Measurements from ENCODE around the gene STOML1. TPM values are rescaled to one million over a fixed set of nuclear protein-coding genes. Genes with fewer than 3 reads are reported as not detected.

STOML1 gene
- total RNA-seq, 1 experiment from 2014 or later = 21.1 TPM

DNA sequence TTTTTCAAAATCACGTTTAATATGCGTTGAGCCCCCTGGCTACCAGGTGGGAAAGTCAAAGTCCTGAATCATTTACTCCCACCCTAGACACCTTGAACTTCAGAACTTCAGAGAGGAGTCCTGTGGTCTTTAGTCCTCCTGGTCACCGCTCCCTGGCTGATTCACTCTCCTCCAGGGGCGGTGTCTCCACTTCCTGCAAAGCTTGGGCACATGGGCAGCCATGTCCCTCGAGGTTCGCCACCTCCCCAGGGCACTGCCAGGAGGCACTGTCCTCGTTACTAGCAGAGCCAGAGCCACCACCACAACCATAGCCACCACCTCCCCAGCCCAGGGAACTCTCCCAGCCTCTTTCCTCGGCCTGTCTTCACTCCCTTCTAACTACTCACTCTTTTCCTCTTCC is 34.8 kb downstream of the STOML1 start:
- H3K4me3 ChIP-seq = no peak overlapping the region
- H3K27ac ChIP-seq = peak overlapping the region; percentile 45
- H3K27me3 ChIP-seq (replicated peaks) = no peaks in the 10 kb centered on the region
- no peaks in the 10 kb centered on the region for H3K9me3 ChIP-seq (replicated peaks)
- no peaks in the 10 kb centered on the region for H3K36me3 ChIP-seq
- peaks cover 49% of the 10 kb centered on the region for H3K4me1 ChIP-seq (replicated peaks)
- no peak for DNase-seq (ENCODE audit: low read depth in 1 of 2, low spot score in 2 of 2)

DNA sequence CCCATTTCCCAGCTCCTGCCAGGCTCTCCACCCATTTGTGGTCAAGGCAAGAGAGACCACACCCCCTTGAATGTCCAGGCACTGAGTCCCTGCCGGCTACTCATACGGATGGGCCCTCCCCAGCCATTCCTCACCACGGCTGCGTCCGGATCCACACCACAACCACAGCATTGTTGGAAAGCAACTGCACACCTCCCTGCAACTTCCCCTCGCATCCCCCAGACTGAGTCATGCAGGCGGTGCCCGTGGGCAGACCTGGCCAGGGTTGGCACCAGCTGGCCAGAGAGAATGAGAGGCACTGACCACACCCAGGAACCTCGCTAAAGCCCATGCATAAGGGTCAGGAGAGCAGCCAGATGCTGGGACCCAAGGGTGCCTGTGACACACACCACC is 35.4 kb downstream of the STOML1 start:
- H3K36me3 ChIP-seq = no peaks in the 10 kb centered on the region
- no peaks in the 10 kb centered on the region for H3K9me3 ChIP-seq (replicated peaks)
- H3K4me3 ChIP-seq = no peak overlapping the region
- H3K4me1 ChIP-seq (replicated peaks) = peaks cover 50% of the 10 kb centered on the region
- DNase-seq (ENCODE audit: low read depth in 1 of 2, low spot score in 2 of 2) = peak; percentile 73 to 92
- H3K27ac ChIP-seq = peak overlapping the region; percentile 55
- no peaks in the 10 kb centered on the region for H3K27me3 ChIP-seq (replicated peaks)

DNA sequence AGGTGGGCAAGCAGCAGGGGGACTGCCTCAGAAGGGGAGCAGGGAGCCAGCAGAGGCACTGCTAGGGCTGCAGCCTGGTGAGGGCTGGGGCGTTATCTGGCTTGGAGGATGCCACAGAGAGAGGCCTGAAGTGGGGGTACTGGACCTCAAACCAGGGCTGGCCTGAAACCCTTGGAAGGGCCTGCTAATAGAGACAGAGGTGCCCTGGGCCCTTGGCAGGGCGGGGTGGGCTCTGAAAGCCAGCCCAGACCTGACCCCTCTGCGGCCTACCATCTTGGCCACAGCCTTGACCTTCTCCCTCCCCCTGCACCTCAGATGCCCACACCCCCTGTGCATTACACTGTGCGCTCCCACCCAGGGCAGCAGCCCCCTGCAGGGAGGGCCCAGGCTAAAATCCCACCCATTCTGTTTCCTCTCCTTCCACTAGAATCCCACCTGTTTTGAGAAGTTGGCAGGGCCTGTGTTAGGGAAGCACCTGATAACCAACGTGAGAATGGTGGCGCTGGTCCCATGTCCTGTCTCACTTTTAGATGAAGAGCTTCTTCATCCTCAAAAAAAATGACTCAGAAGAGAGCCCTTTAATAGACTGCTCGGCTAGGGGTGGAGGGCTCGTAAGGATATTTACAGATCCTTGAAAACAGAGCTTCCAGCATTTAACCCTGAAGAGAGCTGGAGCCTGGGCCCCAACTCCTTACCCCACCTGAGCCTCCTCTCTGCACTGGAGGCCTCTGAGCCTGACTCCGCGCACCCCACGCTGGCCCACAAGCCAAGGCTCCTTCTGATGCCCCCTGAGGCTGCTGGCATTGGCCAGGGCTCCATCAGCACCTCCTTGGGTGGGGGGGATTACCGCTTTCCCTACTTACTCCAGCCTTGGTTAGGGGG is 36.0 kb downstream of the STOML1 start:
- Histone ChIP-seq H3K27me3 (replicated peaks) (no peaks in the 10 kb centered on the region), H3K9me3 (replicated peaks) (no peaks in the 10 kb centered on the region), H3K27ac (peak overlapping the region; percentile 55), H3K4me1 (replicated peaks) (peaks cover 55% of the 10 kb centered on the region), H3K4me3 (no peak overlapping the region), H3K36me3 (no peaks in the 10 kb centered on the region)
- DNase-seq (ENCODE audit: low read depth in 1 of 2, low spot score in 2 of 2) = no peak

DNA sequence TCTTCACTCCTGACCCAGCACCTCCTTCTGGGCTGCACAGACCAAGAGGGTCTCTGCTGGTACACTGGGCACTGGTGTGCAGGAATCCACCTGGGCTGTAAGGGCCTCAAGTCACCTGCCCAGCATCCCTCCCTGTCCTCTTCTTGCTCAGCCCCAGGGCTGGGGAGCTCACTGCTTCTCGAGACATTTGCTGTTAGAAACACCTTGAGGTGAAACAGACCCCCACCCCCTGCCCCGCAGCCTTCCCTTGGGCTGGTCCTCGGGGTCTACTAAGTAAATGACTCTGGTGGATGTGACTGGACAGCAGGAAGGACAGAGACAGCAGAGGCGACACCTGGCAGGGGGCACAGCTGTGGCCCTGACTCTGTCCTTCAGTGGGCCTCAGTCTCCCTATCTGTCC is 36.8 kb downstream of the STOML1 start:
- H3K9me3 ChIP-seq (replicated peaks) = no peaks in the 10 kb centered on the region
- H3K4me1 ChIP-seq (replicated peaks) = peaks cover 57% of the 10 kb centered on the region
- H3K27ac ChIP-seq = no peak overlapping the region
- no peaks in the 10 kb centered on the region for H3K27me3 ChIP-seq (replicated peaks)
- H3K4me3 ChIP-seq = no peak overlapping the region
- no peak for DNase-seq (ENCODE audit: low read depth in 1 of 2, low spot score in 2 of 2)
- H3K36me3 ChIP-seq = no peaks in the 10 kb centered on the region; the same call in 1 of the 2 replicates

DNA sequence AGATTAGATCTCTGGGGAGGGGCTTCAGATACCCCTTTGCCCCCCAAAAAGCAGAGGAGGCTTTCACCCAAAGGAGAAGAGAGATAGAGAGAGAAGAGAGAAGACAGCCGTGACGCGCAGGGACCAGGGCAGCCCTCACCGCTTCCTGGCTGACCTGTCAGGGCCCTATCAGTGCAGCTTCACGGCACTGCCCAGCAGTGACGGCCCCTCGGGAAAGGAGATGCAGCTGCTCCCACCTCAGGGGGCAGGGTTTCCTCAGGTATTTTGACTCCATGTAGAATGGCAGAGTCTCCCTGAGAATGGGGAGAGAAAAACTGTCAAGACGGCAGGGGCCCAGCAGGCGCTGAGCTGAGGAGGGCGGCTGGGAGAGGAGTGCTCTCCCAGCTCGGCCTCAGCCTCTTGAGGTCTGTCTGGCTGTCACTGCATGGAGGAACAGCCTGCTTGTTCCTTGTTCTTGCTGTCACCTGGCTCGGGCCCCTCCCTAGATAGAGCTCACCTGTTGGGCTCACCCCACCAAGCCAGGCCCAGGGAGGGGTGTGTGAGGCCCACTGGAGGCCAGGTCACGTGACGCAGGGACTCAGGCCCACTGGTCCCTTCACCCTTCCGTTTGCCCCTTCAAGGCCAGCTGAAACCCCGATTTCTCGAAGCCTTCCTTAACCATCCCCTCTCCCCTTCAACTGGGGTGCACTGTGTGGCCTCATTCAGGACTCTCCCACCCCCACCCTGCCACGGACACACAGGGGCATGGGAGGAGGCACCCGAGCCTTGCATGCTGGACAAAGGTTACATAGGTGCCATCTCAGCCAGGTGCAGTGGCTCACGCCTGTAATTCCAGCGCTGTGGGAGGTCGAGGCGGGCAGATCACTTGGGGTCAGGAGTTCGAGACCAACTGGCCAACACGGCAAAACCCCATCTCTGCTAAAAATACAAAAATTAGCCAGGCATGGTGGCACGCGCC is 37.6 kb downstream of the STOML1 start:
- H3K4me3 ChIP-seq = no peak overlapping the region
- DNase-seq (ENCODE audit: low read depth in 1 of 2, low spot score in 2 of 2) = no peak
- no peaks in the 10 kb centered on the region for H3K9me3 ChIP-seq (replicated peaks)
- H3K4me1 ChIP-seq (replicated peaks) = peaks cover 49% of the 10 kb centered on the region
- H3K36me3 ChIP-seq = no peaks in the 10 kb centered on the region; the same call in 1 of the 2 replicates
- H3K27ac ChIP-seq = no peak overlapping the region
- no peaks in the 10 kb centered on the region for H3K27me3 ChIP-seq (replicated peaks)

DNA sequence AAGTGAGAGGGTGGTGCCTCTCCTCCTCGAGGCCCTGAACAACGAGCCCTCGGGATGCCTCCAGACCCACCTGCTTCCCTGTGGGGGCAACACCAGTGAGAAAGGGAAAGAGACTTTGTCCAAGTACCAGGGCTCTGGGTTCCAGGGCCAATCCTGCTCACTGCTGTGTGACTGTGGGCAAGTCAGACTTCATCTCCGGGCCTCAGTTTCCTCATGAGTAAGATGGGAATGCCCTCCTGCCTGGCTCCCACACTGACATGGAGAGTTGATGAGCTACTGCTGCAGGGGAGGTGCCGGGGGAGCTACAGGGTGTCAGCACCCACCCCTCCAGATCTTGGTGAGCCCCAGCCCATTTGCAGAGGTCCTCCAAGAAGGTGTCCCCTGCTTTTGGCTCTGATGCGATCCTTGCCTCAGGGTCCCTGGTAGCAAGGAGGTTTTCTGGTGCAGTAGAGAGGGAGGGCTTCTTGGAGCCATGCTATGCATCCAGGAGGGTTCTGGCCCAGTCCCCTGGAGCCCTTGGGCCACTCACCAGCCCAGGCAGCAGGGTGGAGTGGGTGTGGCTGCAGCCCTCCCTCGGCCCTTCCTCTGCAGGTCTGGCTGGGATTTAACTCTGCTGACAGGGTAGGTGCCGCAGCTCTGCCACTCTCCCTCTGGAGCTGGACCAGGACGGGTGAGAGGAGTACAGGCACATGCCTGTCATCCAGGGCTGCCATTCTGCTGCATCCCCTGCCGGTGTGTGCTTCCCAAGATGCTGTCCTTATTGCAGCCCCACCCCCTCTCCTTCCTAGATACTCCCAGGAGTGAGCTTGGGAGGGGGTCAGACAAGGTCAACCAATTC is 39.0 kb downstream of the STOML1 start:
- no peak for DNase-seq (ENCODE audit: low read depth in 1 of 2, low spot score in 2 of 2)
- Histone ChIP-seq H3K27ac (no peak overlapping the region), H3K4me1 (replicated peaks) (peaks cover 35% of the 10 kb centered on the region), H3K4me3 (no peak overlapping the region), H3K27me3 (replicated peaks) (no peaks in the 10 kb centered on the region), H3K36me3 (no peaks in the 10 kb centered on the region; the same call in 1 of the 2 replicates), H3K9me3 (replicated peaks) (no peaks in the 10 kb centered on the region)

DNA sequence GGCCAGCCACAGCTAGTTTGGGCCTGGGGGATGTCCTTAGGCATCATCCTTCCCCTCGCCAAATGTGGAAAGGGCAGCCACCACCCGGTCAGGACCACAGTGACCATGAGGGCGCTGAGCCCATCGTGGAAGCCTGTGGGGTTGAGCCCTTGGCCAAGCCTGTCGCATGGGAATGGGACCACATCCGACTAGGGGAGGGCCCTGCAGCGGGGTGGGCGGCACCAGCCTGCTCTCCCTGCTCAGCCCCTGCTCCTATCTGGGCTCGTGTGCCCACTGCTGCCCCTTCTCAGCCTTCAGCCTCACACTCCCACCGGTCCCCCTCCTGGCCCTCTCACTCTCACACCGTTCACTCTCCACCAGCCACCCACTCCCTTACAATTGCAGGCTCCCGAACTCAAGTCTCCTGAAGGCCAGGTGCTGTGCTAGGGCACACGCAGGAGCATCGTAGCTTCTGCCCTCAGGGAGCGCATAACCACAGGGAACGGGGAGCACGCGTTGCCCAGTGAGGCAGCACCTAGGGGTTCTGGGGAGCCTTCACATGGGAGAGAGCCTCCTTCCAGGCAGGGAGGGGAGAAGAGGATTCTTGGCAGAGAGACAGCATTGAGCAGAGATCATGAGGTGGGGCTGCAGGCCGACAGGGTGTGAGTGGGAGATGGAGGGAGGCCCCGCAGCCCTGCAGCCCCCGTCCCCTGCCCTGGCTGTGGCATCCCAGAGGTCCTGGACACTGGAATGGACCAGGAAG is 39.8 kb downstream of the STOML1 start:
- no peaks in the 10 kb centered on the region for H3K27me3 ChIP-seq (replicated peaks)
- no peak overlapping the region; the same call in 1 of the 2 replicates for H3K27ac ChIP-seq
- H3K4me3 ChIP-seq = no peak overlapping the region
- no peaks in the 10 kb centered on the region; the same call in 1 of the 2 replicates for H3K36me3 ChIP-seq
- H3K4me1 ChIP-seq (replicated peaks) = peaks cover 27% of the 10 kb centered on the region
- no peak for DNase-seq (ENCODE audit: low read depth in 1 of 2, low spot score in 2 of 2)
- H3K9me3 ChIP-seq (replicated peaks) = no peaks in the 10 kb centered on the region

DNA sequence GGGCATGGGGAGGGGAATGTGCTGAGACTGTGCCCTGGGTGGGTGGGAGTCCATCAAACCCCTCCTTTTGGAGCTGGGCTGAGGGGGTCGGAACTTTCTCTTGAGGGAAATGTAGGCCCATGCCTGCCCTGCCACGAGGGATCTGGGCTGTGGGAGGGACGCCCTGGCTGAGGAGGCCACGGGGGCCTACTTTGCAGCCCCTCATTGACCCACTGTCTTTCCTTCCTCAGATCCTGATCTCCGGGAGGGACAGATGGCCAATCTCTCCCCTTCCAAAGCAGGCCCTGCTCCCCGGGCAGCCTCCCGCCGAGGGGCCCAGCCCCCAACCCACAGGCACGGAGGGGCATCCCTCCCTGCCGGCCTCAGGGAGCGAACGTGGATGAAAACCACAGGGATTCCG is 40.5 kb downstream of the STOML1 start:
- peaks cover 20% of the 10 kb centered on the region for H3K4me1 ChIP-seq (replicated peaks)
- H3K27me3 ChIP-seq (replicated peaks) = no peaks in the 10 kb centered on the region
- H3K36me3 ChIP-seq = no peaks in the 10 kb centered on the region; the same call in 1 of the 2 replicates
- H3K27ac ChIP-seq = peak overlapping the region; percentile 56
- no peak for DNase-seq (ENCODE audit: low read depth in 1 of 2, low spot score in 2 of 2)
- no peaks in the 10 kb centered on the region for H3K9me3 ChIP-seq (replicated peaks)
- no peak overlapping the region for H3K4me3 ChIP-seq

DNA sequence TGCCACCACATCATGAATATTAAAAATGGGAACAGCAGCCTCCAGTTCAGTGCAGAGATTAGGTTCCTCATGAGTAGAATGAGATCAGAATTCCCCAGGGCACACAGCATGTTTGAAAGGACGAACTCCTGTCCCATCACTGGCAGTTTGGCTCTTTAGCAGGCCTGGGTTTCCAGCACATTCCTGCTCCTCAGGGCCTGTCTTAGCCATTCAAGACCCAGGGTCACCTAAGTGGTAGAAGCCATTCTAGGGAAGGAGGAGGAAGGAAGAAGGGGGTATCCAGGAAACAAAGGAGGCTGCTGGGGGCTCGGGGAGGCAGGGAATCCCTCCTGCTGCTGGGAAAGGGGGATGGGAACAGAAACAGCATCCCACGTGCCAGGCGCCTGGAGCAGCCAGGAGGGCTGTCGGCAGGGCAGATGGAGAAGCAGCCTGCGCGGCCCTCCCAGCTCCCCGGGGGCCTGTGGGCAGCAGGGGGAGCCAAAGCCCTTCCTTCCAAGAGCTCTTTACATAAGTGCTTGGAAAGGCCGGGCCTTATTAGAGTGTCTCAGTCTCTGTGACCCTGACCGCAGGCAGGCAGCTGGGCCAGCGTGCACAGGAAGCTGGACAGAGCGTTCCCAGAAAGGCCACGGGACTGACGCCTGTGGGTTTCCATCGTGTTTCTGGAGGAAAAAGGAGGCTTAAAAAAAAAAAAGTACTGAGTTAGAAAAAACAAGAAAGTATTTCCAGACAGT is 41.1 kb downstream of the STOML1 start:
- Histone ChIP-seq H3K4me3 (no peak overlapping the region), H3K9me3 (replicated peaks) (no peaks in the 10 kb centered on the region), H3K4me1 (replicated peaks) (peaks cover 14% of the 10 kb centered on the region), H3K36me3 (no peaks in the 10 kb centered on the region; the same call in 1 of the 2 replicates), H3K27ac (peak overlapping the region; percentile 56), H3K27me3 (replicated peaks) (no peaks in the 10 kb centered on the region)
- DNase-seq (ENCODE audit: low read depth in 1 of 2, low spot score in 2 of 2) = peak; percentile 86 to 93

DNA sequence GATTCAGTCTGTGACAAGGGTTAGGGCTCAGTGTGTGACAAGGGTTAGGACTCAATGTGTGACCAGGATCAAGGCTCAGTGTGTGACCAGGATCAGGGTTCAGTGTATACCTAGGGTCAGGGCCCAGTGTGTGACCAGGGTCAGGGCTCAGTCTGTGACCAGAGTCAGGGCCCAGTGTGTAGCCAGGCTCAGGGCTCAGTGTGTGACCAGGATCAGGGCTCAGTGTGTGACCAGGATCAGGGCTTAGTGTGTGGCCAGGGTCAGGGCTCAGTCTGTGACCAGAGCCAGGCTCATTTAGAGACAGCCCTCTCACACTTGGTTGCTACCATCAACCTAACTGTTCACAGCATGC is 41.6 kb downstream of the STOML1 start:
- no peaks in the 10 kb centered on the region for H3K27me3 ChIP-seq (replicated peaks)
- no peaks in the 10 kb centered on the region; the same call in 1 of the 2 replicates for H3K36me3 ChIP-seq
- no peak for DNase-seq (ENCODE audit: low read depth in 1 of 2, low spot score in 2 of 2)
- peaks cover 9% of the 10 kb centered on the region for H3K4me1 ChIP-seq (replicated peaks)
- no peak overlapping the region for H3K4me3 ChIP-seq
- no peaks in the 10 kb centered on the region for H3K9me3 ChIP-seq (replicated peaks)
- no peak overlapping the region for H3K27ac ChIP-seq

DNA sequence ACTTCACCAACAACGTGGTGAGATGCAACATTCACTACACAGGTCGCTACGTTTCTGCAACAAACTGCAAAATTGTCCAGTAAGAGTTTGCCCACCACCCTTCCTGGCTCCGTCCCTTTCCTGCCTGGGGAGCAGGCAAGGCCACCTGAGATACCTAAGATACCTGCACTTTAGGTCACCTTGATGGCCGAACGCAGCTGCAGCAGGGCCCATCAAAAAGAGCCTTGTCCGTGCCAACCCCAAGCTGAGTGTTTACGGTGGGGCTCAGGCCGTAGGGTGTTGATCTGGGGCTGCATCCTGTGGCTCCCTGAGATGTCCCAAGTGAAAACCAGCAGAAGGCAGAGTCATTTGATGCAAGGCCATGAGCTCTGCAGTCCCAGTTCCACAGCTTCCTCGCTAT is 42.6 kb downstream of the STOML1 start:
- Histone ChIP-seq H3K36me3 (no peaks in the 10 kb centered on the region; the same call in 1 of the 2 replicates), H3K4me1 (replicated peaks) (peaks cover 9% of the 10 kb centered on the region)

DNA sequence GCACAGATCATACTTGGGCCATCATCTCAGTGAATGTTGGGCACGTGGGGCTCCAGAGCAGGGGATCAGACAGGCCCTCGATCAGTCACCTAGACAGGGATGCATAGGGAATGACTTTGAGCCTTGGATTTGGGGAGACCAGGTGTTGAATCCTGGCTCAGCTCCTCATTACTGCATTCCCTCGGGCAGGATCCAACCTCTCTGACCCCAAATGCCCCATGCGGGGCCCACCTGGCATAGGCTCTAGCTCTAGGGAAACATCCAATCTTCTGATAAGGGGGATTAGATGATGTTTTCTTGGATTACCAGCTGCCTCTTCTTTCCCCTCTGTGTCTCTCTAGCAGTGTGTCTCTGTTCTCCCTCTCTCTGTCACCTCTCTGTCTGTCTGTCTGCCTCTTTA is 43.1 kb downstream of the STOML1 start:
- no peak for DNase-seq (ENCODE audit: low read depth in 1 of 2, low spot score in 2 of 2)
- Histone ChIP-seq H3K27me3 (replicated peaks) (no peaks in the 10 kb centered on the region), H3K27ac (no peak overlapping the region), H3K4me3 (no peak overlapping the region), H3K9me3 (replicated peaks) (no peaks in the 10 kb centered on the region), H3K4me1 (replicated peaks) (peaks cover 9% of the 10 kb centered on the region), H3K36me3 (no peaks in the 10 kb centered on the region; the same call in 1 of the 2 replicates)

More for the DNA sequence above, 42.6 kb downstream of the STOML1 start:
- no peak overlapping the region for H3K4me3 ChIP-seq
- H3K27ac ChIP-seq = no peak overlapping the region
- no peaks in the 10 kb centered on the region for H3K27me3 ChIP-seq (replicated peaks)
- H3K9me3 ChIP-seq (replicated peaks) = no peaks in the 10 kb centered on the region
- DNase-seq (ENCODE audit: low read depth in 1 of 2, low spot score in 2 of 2) = no peak

Data from SJSA1 (cell line).